Colon (tissue), 2 donors: ENCODE data around the gene ZC3H18.

Source experiments
- FAIRE-seq: peaks from 2 replicates; lab custom pipeline; 2012; peaks lifted over from hg19 to GRCh38; lab: Jason Lieb, UNC
- donor health status: control.
- donor health status: control.

Gene ZC3H18

GRCh38 chr16:88678224-88678979, 108.2 kb downstream of the ZC3H18 start:
- no peak for FAIRE-seq

GRCh38 chr16:88680554-88681083, 110.4 kb downstream of the ZC3H18 start:
- FAIRE-seq, result no peak

- no peak for FAIRE-seq
Observed at GRCh38 chr16:88681084-88681680, 111.0 kb downstream of the ZC3H18 start.
